Testis (tissue), 2 donors: ENCODE measurements around the gene RNF166.

Experiments
- CTCF ChIP-seq, 3 experiments: fragments of 450-650 bp in 2 of 3; fragments of 200-600 bp in 1 of 3; sonication (generic) in 1 of 3; IDR thresholded peaks; one replicate each; pipeline ENCODE4 v1.5.1; 2016 to 2019; ENCODE audit warnings: antibody characterized with exemption in 3 of 3, mild to moderate bottlenecking in 2 of 3, moderate library complexity in 1 of 3
- POLR2A ChIP-seq: fragments of 450-650 bp; IDR thresholded peaks from one replicate; pipeline ENCODE4 v1.6.1; 2017; ENCODE audit warnings: antibody characterized with exemption, mild to moderate bottlenecking, moderate library complexity

- no peak for TF ChIP-seq CTCF (IDR thresholded peaks at IDR 0.05)
- TF ChIP-seq POLR2A: no peak
Measured at GRCh38 chr16:88654363-88655052, 51.7 kb downstream of the RNF166 start.
